ENCODE results near the gene ST8SIA5. TPM values are rescaled to one million over a fixed set of nuclear protein-coding genes. Genes with fewer than 3 reads are reported as not detected.

Gene ST8SIA5
- polyA plus RNA-seq, 1 donor from 2014 or later, result 0.93 TPM

DNA sequence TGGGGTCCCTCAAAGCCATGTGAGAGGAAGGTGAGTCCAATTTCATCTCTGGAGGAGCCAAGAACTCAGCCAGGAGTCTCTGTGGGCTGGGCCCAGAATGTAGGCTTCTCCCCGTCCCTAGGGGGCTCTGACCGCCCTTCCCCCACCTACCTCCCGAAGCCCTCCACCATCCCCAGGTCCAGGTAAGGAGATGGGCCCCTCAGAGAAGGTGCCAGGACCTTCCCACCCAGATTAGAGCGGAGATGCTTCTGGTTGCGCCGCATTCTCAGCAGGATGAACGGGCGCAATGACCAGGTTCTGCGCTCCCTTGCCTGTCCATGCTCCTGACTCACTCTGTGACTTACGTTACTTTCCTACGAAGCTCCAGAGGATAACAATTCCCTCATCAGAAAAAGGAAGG, 23.0 kb downstream of the ST8SIA5 start:
- no peaks in the 10 kb centered on the region for H3K27me3 ChIP-seq (ENCODE audit: insufficient read depth, low read depth, low read length)
- H3K4me2 ChIP-seq (ENCODE audit: low read length), result no peak overlapping the region
- H3F3A ChIP-seq (ENCODE audit: insufficient read depth, low read length, poor library complexity, severe bottlenecking), result no peaks in the 10 kb centered on the region
- no peaks in the 10 kb centered on the region for H3K36me3 ChIP-seq (ENCODE audit: insufficient read depth, low read length)
- peaks cover 5% of the 10 kb centered on the region for H3K9me3 ChIP-seq (ENCODE audit: low read length)
- no peak overlapping the region for H3K9ac ChIP-seq (ENCODE audit: low read length)
- TF ChIP-seq REST (IDR thresholded peaks at IDR 0.05; ENCODE audit: borderline replicate concordance) (no peak), POLR2AphosphoS5 (IDR thresholded peaks at IDR 0.05) (no peak), SMC3 (conservative IDR thresholded peaks at IDR 0.05; ENCODE audit: poor library complexity) (no peak), EZH2 (IDR thresholded peaks at IDR 0.05; ENCODE audit: borderline replicate concordance, insufficient read depth, low read length, poor library complexity, severe bottlenecking) (no peak), TAF1 (IDR thresholded peaks at IDR 0.05; ENCODE audit: low read depth) (no peak), EP300 (conservative IDR thresholded peaks at IDR 0.05; ENCODE audit: poor library complexity, severe bottlenecking) (no peak), MXI1 (conservative IDR thresholded peaks at IDR 0.05; ENCODE audit: poor library complexity, severe bottlenecking) (no peak), RAD21 (conservative IDR thresholded peaks at IDR 0.05) (no peak), CTCF (IDR thresholded peaks at IDR 0.05; ENCODE audit: poor library complexity, severe bottlenecking) (no peak)
- H3K9me2 ChIP-seq (ENCODE audit: insufficient read depth, low read length), result no peaks in the 10 kb centered on the region
- H3K4me3 ChIP-seq (ENCODE audit: low read length), result no peak overlapping the region
- H4K20me1 ChIP-seq (ENCODE audit: insufficient read depth), result no peaks in the 10 kb centered on the region
- H3K27ac ChIP-seq (ENCODE audit: low read length), result no peak overlapping the region
- no peak overlapping the region for H2AFZ ChIP-seq (ENCODE audit: low read depth, low read length)
- H3K79me2 ChIP-seq (replicated peaks; ENCODE audit: insufficient read depth, low read length), result no peaks in the 10 kb centered on the region

DNA sequence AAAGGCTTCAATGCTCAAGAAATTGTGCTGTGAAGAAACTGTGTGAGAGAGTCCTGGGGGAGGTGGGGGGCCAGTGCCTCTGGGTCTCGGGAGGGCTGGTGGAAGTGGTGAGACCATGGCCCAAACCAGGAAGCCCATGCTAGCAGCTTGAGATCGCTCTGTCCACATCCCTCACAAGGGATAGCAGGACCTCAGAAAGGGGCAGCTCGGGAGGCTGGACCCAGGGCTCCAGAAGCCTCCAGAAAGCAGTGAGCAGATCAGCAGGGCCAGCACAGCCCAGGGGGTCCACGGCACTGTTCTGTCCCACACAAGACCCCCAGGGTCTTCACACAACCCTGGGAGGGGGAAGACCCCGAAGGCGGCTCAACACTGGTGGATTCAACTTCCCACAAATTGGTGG, 24.1 kb downstream of the ST8SIA5 start:
- H3K9ac ChIP-seq (ENCODE audit: low read length), result no peak overlapping the region
- no peak overlapping the region for H2AFZ ChIP-seq (ENCODE audit: low read depth, low read length)
- H3K4me3 ChIP-seq (ENCODE audit: low read length), result no peak overlapping the region
- H3K36me3 ChIP-seq (ENCODE audit: insufficient read depth, low read length), result no peaks in the 10 kb centered on the region
- no peak overlapping the region for H3K4me2 ChIP-seq (ENCODE audit: low read length)
- TF ChIP-seq MXI1 (conservative IDR thresholded peaks at IDR 0.05; ENCODE audit: poor library complexity, severe bottlenecking) (no peak), CTCF (IDR thresholded peaks at IDR 0.05; ENCODE audit: poor library complexity, severe bottlenecking) (no peak), RAD21 (conservative IDR thresholded peaks at IDR 0.05) (no peak), EP300 (conservative IDR thresholded peaks at IDR 0.05; ENCODE audit: poor library complexity, severe bottlenecking) (no peak), SMC3 (conservative IDR thresholded peaks at IDR 0.05; ENCODE audit: poor library complexity) (no peak), REST (IDR thresholded peaks at IDR 0.05; ENCODE audit: borderline replicate concordance) (no peak), EZH2 (IDR thresholded peaks at IDR 0.05; ENCODE audit: borderline replicate concordance, insufficient read depth, low read length, poor library complexity, severe bottlenecking) (no peak), TAF1 (IDR thresholded peaks at IDR 0.05; ENCODE audit: low read depth) (no peak), POLR2AphosphoS5 (IDR thresholded peaks at IDR 0.05) (no peak)
- no peaks in the 10 kb centered on the region for H3K79me2 ChIP-seq (replicated peaks; ENCODE audit: insufficient read depth, low read length)
- H3K27ac ChIP-seq (ENCODE audit: low read length), result no peak overlapping the region
- H3K9me2 ChIP-seq (ENCODE audit: insufficient read depth, low read length), result no peaks in the 10 kb centered on the region
- H3K27me3 ChIP-seq (ENCODE audit: insufficient read depth, low read depth, low read length), result no peaks in the 10 kb centered on the region
- H4K20me1 ChIP-seq (ENCODE audit: insufficient read depth), result no peaks in the 10 kb centered on the region
- no peaks in the 10 kb centered on the region for H3F3A ChIP-seq (ENCODE audit: insufficient read depth, low read length, poor library complexity, severe bottlenecking)
- H3K9me3 ChIP-seq (ENCODE audit: low read length), result peaks cover 5% of the 10 kb centered on the region

Data from neural cell (in vitro differentiated cells).